Measurements from ENCODE around the gene HNRNPM.

The HNRNPM gene

DNA sequence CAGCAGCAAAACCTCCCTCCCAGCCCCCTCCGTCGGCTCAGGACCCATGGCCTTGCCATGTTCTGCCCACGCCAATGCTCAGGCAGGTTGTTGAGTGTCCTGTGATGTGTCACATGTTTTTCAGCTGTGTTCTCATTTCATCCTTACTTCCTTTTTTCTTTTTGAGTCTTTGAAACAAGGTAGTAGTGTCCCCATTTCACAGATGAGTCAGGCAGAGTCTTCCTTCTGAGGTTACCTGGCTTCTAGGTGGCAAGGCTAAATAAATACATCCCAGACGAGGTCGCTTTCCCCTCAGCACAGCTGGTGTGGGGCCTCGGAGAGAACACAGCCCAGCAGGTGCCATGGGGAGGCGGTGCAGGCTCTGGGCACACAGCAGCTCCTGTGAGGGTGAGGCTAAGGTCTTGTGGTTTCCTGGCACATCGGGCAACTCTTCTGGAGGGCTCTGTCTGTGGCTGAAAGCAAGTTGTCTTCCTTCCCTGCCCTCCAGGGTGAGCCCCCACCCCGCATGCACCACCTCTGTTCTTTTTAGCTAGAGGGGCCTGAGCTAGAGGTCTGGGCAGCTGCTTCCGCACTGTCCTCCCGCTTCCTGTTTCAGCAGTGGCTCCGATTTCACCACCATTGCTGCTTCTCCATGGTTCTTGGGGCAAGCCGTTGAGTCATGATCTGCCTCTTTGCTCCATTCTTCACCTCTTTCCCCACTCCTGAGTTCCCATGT is 42.5 kb downstream of the HNRNPM start:
- DNase-seq = peak; percentile 43

DNA sequence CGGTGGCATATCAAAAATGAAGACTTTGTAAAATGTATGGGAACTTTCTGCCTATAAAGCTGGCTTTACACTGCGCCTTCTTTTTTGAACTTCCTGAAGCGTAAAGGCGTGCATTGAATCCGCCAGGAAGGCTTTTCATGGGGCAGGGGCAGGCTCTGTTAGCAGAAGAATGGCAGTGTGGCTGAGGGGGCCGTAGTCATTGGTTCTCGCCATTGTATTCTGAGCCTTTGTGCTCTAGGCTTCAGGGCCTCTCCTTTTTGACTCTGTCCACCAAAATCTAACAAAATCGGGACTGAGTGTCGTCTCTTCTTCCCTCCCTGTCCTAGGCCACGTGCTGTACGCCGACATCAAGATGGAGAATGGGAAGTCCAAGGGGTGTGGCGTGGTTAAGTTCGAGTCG is 43.6 kb downstream of the HNRNPM start:
- no peak for DNase-seq

DNA sequence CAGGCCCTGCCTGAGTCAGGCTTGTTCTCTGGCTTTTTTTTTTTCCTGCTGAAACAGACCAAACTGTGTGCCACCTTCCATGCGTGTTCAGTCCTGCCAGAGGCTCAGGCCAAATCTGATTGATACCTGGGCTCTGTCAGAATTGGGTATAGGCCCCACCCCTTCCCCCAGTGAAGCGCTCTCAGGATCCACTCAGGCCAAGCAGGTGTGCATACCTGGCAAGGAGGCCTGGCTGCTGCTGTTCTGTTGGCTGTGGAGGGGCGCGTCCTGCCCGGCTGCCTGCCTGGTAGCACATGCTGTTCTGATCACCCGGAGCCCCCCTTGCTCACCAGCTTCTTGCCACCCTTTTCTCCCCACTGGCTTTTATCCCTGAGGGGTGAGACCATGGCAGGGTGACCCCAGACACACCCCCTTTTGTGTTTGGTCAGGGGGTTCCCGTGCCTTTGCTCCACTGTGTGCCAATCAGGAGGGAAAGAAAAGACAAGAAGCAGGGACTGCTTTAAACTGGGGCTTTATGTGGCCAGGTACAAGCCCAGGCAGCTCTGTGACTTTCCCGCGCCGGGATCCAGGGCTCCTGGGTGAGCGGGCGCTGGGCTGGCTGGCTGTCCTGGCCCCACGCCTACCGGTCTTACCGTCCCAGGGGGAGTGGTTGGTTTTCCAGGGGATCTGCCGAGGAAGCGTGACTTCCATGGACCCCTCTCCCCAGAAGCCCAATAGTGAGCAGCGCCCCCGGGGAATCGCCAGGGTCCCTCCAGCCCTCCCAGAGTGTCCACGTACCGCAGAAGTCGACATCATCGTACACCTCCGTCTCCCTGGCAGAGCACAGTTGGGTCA is 45.0 kb downstream of the HNRNPM start:
- no peak for DNase-seq

DNA sequence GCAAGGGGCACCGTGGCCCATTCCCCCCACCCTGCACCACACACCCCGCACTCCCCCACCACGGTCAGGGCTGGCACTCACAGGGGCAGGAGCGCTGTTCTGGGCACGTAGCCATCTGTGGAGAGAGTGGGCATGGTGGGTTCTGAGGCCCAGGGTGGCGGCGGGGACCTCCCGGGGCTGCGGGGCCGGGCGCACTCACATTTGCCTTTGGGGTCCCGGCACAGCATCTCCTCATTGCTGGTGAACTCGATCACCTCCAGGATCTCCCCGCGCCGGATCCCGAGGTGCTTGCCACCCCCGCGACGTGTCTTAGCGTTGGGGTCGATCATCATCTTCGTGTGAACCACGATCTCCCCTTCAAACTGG is 45.6 kb downstream of the HNRNPM start:
- DNase-seq = no peak

DNA sequence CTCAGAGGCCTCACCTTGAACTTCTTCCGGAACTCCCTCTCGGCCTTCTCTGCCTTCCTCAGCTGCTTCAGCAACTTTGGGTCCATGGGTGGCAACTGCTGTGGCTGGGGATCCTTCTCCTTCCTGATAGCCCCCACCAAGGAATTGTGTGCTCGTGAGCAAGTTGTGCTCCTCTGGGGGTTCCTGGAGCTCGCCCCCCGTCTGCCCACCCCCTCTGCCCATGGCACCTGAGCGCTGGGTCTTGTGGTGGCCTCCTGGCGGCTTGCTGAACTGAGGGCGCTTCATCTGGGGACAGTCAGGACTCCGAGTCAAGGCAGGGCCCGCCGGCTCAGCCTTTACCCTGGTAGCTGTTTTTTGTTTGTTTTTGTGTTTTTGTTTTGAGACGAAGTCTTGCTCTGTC is 46.1 kb downstream of the HNRNPM start:
- no peak for DNase-seq

DNA sequence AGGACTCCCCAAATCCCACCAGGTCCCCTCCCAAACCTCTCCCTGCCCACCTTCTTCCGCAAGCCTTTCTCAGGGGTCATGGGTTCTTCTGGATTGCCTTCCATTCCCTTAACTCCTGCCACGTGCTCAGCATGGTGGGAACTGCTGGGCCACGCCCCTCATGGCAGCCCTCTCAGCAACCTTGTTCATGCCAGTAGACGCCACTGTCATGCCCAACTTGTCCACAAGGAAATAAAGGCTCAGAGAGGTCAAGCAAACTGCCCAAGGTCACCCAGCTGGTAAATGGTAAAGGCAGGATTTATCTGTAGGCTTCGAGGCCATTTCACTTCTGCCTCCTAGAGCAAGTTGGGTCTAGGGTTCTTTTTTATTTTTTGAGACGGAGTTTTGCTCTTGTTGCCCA is 46.8 kb downstream of the HNRNPM start:
- no peak for DNase-seq

DNA sequence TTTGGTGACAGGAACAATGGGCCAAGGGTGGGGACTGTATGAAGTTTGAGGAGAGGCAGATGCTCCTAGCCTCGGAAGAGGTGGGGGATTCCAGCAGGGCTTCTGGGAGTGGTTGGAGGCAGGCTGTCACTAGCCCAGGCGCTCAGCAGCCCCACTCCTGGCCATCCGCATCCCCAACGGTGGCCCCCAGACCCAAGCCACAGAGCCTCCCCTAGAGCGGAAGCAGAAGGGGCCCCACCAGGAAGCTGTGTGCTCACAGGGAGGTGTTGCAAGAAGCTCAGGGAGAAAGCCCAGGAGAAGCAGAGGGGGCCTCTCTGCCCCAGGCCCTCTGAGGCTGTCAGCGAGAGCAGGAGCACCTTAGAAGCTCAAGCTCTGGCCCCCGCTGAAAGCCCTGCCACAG is 49.4 kb downstream of the HNRNPM start:
- no peak for DNase-seq

DNA sequence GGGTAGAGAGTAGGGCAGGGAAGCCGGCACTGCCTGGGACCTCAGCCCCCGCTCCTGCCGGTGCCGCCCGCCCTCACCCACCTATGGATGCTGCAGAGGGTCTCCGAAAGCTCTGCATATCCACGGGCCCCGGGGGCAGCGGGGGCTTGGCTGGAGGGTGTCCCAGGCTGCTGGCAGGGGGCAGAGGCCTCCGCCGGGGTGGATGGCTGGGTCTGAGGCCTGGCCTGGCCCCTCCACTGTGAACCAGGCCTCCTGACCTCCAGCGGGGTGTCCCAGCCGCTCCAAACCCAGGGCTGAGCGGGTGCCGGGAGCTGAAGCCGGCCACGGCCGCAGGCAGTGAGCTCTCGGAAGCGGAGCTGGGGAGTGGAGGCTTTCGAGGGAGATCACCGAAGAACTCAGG is 53.5 kb downstream of the HNRNPM start:
- DNase-seq = no peak

DNA sequence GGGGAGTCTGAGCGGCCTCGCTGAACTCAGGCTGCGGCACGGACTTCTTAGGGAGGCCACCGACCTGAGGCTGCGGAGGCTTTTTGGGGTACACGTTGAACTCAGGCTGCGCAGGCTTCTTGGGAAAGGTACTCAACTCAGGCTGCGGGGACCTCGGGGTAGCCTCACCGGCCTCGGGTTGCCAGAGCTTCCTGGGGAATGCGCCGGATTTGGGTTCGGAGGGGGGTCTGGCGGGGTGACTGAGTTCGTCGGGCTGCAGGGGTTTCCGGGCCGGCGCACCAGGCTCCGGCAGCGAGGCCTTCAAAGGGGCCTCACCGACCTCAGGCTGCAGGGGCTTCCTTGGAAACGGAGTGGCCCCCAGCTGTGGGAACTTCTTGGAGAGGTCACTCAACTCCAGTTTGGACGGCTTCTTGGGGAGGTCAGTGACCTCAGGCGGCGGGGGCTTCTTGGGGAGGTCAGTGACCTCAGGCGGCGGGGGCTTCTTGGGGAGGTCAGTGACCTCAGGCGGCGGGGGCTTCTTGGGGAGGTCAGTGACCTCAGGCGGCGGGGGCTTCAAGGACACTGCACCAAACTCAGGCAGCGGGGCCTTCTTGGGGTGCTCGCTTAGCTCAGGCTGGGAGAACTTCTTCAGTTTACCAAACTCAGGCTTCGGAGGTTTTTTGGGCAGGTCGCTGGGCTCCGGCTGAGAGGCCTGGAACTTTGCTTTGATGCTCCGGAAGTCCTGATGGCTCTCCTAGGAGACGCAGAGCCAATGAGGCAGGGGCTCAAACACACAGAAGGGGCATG is 54.5 kb downstream of the HNRNPM start:
- no peak for DNase-seq

DNA sequence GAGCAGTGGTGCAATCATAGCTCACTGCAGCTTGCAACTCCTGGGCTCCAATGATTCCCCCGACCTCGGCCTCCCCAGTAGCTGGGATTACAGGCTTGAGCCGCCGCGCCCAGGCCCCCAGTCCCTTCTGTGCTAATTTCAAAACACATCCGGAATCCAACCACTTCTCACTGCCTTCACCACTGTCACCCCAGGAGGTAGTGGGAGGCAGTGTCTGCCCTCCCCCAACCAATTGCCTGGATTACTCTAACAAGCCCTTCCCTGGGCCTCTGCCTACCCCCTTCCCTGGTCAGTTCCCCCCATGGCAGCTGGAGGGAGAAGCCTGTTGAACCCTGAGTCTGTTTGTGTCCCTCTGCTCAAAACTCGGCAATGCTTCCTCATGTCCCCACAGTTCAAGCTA is 55.4 kb downstream of the HNRNPM start:
- DNase-seq = no peak

DNA sequence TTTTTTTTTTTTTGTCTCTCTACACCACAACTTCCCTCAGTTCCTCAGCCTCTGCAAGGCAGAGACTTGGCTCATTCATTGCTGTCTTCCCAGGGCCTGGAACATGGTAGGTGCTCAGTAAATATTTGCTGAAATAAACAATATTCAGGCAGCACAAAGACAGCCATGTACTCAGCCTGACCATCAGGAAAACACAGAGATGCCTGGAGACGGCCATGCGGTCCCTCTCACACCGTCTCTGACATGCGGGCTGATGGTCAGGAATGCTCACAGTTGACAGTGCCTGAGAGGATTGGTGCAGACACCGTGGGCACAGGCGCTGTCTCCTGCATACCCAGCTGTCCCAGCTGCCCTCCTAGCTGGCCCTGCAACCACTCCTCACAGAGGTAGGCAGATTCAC is 56.7 kb downstream of the HNRNPM start:
- DNase-seq = no peak

DNA sequence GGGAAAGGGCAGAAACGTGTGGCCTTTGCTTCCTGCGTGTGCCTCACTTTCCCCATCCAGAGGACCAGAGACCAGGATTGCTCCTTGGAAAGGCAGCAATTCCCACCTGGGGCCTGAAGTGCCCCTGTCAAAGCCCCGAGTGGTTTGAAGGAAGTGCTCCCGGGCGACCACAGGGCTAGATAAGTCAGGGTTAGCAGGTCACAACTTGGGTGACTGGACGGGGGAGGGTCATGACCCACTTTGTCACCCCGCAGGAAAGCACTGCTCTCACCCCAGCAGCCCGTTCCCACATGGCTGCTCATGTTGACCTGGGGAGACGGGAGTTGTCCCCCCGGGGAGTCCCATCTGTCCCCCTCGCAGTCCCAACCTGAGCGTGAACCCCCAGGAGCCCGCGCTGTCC is 57.2 kb downstream of the HNRNPM start:
- DNase-seq = no peak

DNA sequence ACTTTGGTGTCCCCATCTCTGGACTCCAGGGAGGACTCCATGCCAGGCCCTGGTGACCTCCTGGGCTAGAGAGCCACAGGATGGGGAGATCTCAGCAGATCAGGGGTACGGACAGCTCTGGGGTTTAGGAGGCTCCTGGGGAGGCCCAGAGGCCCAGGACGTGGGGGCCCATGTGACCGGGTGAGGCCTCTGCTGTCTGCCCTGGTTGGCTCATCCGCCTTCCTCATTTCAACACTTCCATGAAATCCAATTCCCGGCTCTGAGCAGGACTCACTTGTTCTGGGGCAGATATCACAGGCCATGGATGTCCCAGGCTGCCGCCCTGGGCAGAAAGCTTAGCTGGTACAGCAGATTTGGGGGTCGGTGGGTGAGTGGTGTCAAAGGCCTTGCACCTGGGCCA is 58.7 kb downstream of the HNRNPM start:
- DNase-seq = no peak

DNA sequence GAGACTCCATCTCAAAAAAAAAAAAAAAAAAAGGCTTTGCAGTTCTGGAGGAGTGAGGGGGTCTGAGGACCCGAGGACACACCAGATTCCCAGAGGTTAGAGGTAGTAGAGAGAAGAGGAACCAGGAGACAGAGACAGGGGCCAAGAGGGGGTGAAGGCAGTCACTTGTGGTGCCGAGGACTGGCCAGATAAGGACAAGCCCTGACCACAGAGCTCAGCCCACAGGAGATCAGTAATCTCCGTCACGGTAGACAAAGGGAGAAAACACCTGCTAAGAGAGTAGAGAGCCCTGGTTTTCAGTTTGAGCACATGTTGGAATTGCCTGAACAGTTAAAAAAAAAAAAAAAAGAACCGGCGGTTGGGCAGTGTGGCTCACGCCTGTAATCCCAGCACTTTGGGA is 59.4 kb downstream of the HNRNPM start:
- DNase-seq = no peak

DNA sequence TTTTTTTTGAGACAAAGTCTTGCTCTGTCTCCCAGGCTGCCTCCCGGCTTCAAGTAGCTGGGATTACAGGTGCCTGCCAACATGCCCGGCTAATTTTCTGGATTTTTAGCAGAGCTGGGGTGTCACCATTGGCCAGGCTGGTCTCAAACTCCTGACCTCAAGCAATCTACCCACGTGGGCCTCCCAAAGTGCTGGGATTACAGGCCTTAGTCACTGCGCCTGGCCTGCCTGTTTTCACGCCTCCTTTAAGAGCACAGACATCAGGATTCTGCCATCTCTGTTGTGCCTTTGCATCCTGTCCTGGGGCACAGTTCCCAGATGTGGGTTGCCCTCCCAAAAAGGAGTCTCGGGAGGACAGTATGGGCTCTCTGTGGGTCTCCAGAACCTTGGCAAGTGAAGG is 60.1 kb downstream of the HNRNPM start:
- DNase-seq = no peak

DNA sequence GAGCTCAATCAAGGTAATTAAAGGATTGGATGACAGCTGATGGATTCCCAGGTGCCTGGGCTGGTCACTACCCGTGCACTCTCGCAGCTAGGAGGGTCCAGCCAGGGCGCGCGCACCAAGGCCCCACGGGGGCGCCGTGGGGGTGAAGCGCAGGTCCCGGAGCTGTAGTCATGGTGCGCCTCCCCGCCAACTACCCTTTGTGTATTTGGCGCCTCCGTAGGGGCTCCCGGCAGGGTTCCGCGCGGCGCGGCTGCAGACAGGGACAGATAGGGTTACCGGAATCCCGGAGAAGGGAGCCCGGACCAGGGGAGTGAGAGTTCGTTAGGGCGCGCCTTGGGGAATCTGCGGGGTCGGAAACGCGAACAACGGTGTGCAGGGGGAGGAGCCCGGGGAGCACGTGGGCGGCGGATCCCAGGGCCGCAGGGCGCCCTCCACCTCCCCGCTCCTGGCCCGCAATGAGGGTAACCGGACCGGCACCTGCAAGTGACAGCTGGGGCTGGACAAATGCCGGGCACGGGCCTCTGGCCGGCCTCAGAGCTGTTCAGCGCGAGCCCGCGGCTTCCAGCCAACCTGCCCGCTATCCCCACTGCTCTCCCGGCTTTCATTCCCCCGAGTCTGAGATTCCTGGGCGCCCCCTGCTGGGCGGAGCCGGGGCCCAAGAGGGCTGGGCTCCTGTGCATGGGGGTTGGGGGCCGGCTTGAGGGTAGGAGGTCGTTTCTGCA is 61.1 kb downstream of the HNRNPM start:
- DNase-seq = peak; percentile 84

DNA sequence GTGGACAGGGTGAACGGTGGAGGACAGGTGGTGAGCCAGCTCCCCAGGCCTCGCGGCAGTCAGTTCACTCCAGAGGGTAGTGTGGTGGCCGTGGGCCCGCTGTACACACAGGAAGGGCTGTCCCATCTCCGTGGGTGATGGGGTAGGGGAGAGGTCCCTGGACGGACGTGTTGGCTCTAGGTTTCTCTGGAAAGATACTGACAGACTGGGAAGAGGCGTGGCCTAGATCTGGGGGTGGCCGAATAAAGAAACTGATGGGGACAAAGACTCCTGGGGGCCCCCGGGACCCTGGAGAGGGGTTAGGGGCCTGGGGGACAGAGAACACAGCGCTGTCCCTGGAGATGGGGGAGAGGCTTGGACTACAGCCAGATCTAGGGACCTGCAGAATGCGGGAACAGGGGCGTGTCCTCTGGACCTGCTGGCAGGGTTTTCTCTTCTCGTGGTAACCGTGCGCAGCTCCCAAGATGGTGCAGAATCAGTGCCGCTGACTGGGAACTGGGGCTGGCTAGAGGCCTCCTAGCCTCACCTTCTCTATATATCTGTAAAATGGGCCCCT is 61.7 kb downstream of the HNRNPM start:
- DNase-seq = no peak

DNA sequence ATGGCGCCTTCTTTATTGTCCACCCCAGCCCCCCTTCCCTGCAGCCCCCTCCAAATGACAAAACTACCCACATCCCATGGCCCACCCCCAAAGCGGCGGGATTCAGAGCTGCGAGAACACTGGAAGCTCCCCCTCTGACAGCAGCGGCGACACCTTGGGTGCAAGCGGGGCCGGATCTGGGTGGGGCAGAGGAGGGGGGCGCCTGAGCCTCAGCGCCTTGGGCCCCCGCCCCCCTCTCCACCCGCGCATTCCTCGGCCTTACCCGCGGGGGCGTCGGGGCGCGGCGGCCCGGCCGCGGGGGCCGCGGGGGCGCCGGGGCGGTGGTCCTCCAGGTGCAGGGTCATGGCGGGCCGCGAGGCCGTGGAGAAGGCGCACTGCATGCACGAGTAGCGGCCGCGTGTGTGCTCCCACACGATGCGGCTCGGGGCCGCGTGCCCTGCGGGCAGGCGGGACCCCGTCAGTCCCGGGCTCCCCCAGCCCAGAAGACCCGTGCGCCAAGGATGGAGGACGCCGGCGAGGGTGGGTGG is 65.9 kb downstream of the HNRNPM start:
- no peak for DNase-seq

DNA sequence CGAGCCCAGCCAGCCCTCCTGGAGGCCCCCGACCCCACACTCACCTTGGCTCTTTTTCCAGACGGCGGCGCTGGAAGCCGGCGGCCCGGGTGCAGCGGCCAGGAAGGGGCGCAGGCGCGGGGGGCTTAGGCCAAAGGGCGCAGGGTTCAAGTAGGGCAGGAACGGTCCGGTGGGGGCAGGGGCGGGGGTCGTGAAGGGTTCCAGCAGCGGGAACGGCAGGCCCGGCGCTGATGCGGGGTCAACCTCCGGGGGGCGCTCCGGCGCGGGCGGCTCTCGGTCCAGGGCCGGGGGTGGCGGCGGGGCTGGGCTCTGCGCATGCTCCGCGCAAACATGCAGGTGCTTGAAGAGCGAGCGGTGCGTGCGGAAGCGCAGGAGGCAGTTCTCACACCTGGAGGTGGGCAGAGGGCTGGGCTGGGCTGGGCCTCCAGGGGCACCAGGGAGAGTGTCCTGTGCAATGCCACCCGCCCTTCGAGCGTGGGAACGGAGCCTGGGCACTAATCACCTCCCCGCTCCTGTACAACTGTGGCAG is 66.9 kb downstream of the HNRNPM start:
- no peak for DNase-seq

DNA sequence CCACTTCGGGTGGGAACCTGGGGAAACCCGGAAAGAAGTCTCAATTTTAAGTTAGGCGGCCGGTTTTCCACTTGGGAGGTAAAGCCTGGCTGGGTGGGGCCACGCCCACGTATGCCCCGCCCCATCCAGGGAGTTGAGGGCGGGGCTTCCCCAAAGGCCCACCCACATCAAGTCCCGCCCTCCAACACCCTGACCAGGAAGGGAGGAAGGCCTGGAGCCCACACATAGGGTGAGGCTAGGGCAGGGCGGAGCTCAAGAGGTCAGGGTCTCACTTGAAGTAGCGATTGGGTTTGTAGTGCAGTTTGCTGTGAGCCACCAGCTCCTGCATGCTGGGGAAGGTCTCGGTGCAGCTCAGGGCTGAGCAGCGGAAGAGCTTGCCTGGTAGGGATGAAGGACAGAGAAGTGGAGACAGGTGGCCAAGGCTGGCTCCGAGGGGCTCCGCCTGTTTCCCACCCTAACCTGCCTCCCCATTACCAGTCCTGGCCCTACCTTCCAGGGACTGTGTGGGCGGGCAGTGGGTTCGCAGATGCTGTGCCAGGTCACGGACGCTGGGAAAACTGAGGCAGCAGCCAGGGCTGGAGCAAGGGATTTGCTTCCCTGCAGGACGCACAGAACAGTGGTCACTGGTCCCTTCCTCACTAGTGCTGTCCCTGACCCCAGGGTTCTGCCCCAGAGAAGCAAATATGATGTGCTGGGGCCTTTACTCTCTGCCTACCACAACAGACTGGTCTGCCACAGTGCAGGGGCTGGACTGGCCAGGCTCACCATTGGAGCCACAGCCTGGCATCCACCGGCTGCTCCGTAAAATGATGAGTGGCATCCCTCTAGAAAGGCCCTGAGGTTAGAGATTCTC is 67.6 kb downstream of the HNRNPM start:
- DNase-seq = no peak

DNA sequence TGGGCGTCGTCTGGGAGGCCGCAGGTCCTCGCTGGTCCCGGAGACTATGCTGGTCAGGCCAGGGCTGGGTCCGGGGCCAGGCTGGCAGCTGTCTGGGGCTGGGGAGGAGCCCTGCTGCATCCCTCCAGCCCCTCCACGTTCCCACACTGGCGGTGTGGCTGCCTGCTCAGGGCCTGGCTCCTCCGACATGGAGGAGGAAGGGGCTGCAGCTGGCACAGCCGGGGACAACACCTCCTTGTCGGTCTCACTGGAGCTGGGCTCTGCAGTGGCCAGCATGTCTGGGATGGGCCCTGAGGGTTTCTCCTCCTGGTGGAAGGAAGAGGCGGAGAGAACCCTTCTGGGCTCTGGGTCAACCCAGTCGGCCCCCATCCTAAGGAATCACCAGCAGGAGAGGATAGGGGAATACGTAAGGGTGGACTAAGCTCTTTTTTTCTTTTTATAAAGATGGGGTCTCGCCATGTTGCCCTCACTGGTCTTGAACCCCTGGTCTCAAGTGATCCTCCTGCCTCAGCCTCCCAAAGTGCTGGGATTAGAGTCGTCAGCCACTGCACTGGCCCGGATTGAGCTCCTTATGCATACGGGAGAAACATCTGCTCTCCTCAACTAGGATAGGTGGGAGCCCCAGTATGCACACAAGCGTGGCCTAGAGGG is 68.4 kb downstream of the HNRNPM start:
- DNase-seq = no peak

All from midbrain (tissue), 1 donor.